HG03378 (cell line): ENCODE results near the gene PCDHGA6.
"Not testable (repeated sequence)": the region's sequence is repeated elsewhere in the genome, so short reads cannot be mapped to it uniquely, and the experiment has no call there.

Experiments
- ATAC-seq: cut with Tn5 transposase; IDR thresholded peaks from one replicate; pipeline ENCODE4 v1.9.1; 2021; ENCODE audit warnings: mild to moderate bottlenecking, moderate library complexity; ENCODE audit not compliant: unreplicated experiment

The PCDHGA6 gene

GRCh38 chr5:141373673-141374317 is at the start of gene PCDHGA6:
Gene PCDHGA6, plus strand, starts transcription at chr5:141373891. Its CDS starts 193 bp downstream, at chr5:141374084.
- no peak for ATAC-seq

GRCh38 chr5:141326088-141326854 is 47.4 kb upstream of the PCDHGA6 start:
- ATAC-seq: peak; percentile 83

- ATAC-seq: no peak
Measured at GRCh38 chr5:141328231-141328630, 45.5 kb upstream of the PCDHGA6 start.

- ATAC-seq: peak; percentile 46
Measured at GRCh38 chr5:141330299-141331080, 43.2 kb upstream of the PCDHGA6 start, which contains the start of gene PCDHGA1. Gene PCDHGA1, plus strand, starts transcription at chr5:141330514.

GRCh38 chr5:141332571-141332970 is 41.1 kb upstream of the PCDHGA6 start:
- not testable (repeated sequence) for ATAC-seq

GRCh38 chr5:141338538-141339306 is 35.0 kb upstream of the PCDHGA6 start, which contains the start of gene PCDHGA2:
Gene PCDHGA2, plus strand, starts transcription at chr5:141338760.
- ATAC-seq: no peak

GRCh38 chr5:141340781-141341354 is 32.8 kb upstream of the PCDHGA6 start:
- not testable (repeated sequence) for ATAC-seq

GRCh38 chr5:141342773-141343172 is 30.9 kb upstream of the PCDHGA6 start:
- no peak for ATAC-seq

GRCh38 chr5:141343242-141343952 is 30.3 kb upstream of the PCDHGA6 start, which contains the start of gene PCDHGA3:
Gene PCDHGA3, plus strand, starts transcription at chr5:141343829. Its CDS starts 205 bp downstream, at chr5:141344034.
- ATAC-seq: no peak

GRCh38 chr5:141343953-141344463 is 29.7 kb upstream of the PCDHGA6 start:
- ATAC-seq: no peak

- no peak for ATAC-seq
Measured at GRCh38 chr5:141345327-141345726, 28.4 kb upstream of the PCDHGA6 start.

GRCh38 chr5:141346017-141346416 is 27.7 kb upstream of the PCDHGA6 start:
- ATAC-seq: not testable (repeated sequence)

- ATAC-seq: no peak
Measured at GRCh38 chr5:141349917-141350619, 23.6 kb upstream of the PCDHGA6 start, which contains the start of gene PCDHGB1. Gene PCDHGB1, plus strand, starts transcription at chr5:141350099. Its CDS starts 162 bp downstream, at chr5:141350261.

- no peak for ATAC-seq
Measured at GRCh38 chr5:141351591-141351990, 22.1 kb upstream of the PCDHGA6 start.

GRCh38 chr5:141354900-141355469 is 18.7 kb upstream of the PCDHGA6 start, which contains the start of gene PCDHGA4:
Gene PCDHGA4, plus strand, starts transcription at chr5:141355021. Its CDS starts 87 bp downstream, at chr5:141355108.
- no peak for ATAC-seq

- no peak for ATAC-seq
Measured at GRCh38 chr5:141355641-141356040, 18.1 kb upstream of the PCDHGA6 start.

GRCh38 chr5:141356133-141356532 is 17.6 kb upstream of the PCDHGA6 start:
- no peak for ATAC-seq

- ATAC-seq: no peak
Measured at GRCh38 chr5:141356950-141357349, 16.7 kb upstream of the PCDHGA6 start.
